AG04449 (cell line): ENCODE measurements around the gene SRF.

ENCODE experiments used
- CTCF ChIA-PET: fragments of 350-600 bp; formaldehyde crosslinking; extraction: SDS; loops from one replicate; lab custom pipeline; 2021; ENCODE audit warnings: antibody characterized with exemption; lab: Yijun Ruan, JAX
- POLR2A ChIA-PET: fragments of 400-600, 350-600 bp; formaldehyde crosslinking; extraction: SDS; loops from one replicate; lab custom pipeline; 2020; ENCODE audit warnings: antibody characterized with exemption, inconsistent platforms; lab: Yijun Ruan, JAX
- DNase-seq: peaks from one replicate; pipeline ENCODE4 v3.0.0-alpha.2; 2010; ENCODE audit warnings: low read depth, low spot score
- H3K4me3 ChIP-seq: 2 replicates; pipeline ENCODE4 v1.5.1; 2011; ENCODE audit warnings: low read depth, mild to moderate bottlenecking, control low read depth, low read length
- CTCF ChIP-seq: IDR thresholded peaks from one replicate; pipeline ENCODE4 v1.5.1; 2011; ENCODE audit warnings: mild to moderate bottlenecking, moderate library complexity, low read length, control low read depth, inconsistent platforms; ENCODE audit not compliant: insufficient read depth; ENCODE audit errors: missing control alignments

The SRF gene

GRCh38 chr6:43146261-43146660 lies 24.8 kb upstream of the SRF start:
- no peak for TF ChIP-seq CTCF
- ChIA-PET POLR2A (no interaction called here), CTCF (interaction anchor here (0.9 to 9.6 kb wide), 8 partner anchors 18 to 245 kb away, joined by 3 to 183 read pairs (median 6); partner anchors contain the start of genes KLC4, MRPL2 and PTK7)
- DNase-seq = no peak
- H3K4me3 ChIP-seq = no peak overlapping the region

- no peak for TF ChIP-seq CTCF
- CTCF ChIA-PET = interaction anchor here (0.9 to 9.6 kb wide), 6 partner anchors 11 to 246 kb away, joined by 3 to 183 read pairs (median 6); partner anchors contain the start of genes CUL7 and PTK7
These were observed 24.1 kb upstream of the SRF start for GRCh38 chr6:43146709-43147688.

GRCh38 chr6:43147691-43148477 lies 23.2 kb upstream of the SRF start:
- POLR2A ChIA-PET = interaction anchor here (0.6 to 0.7 kb wide), 3 partner anchors 57 to 134 kb away, joined by 3 to 5 read pairs (median 3); partner anchors contain the start of gene KLHDC3
- no peak overlapping the region for H3K4me3 ChIP-seq
- TF ChIP-seq CTCF = no peak
- DNase-seq = no peak
- CTCF ChIA-PET = interaction anchor here (0.9 to 9.6 kb wide), 6 partner anchors 10 to 247 kb away, joined by 3 to 183 read pairs (median 6); partner anchors contain the start of genes CUL7 and PTK7

More at GRCh38 chr6:43146709-43147688, 24.1 kb upstream of the SRF start:
- no peak for DNase-seq
- no peak overlapping the region for H3K4me3 ChIP-seq
- POLR2A ChIA-PET = interaction anchor here (0.6 to 0.7 kb wide), 2 partner anchors 56 to 70 kb away, joined by 3 to 5 read pairs; no protein-coding TSS in a partner anchor

GRCh38 chr6:43149265-43149664 lies 21.8 kb upstream of the SRF start:
- DNase-seq = no peak
- TF ChIP-seq CTCF = no peak
- H3K4me3 ChIP-seq = no peak overlapping the region
- ChIA-PET POLR2A (interaction anchor here (0.8 to 1.1 kb wide), 3 partner anchors 24 to 135 kb away, joined by 3 to 10 read pairs (median 4); partner anchors contain the start of gene KLHDC3), CTCF (interaction anchor here (0.7 to 1.1 kb wide), 6 partner anchors 9 to 93 kb away, joined by 3 to 4 read pairs (median 3); partner anchors contain the start of gene PTK7)

GRCh38 chr6:43150051-43150751 lies 20.9 kb upstream of the SRF start:
- CTCF ChIA-PET = interaction anchor here (1.1 kb wide), 1 partner anchor 20 kb away, joined by 4 read pairs; no protein-coding TSS in a partner anchor
- no peak overlapping the region for H3K4me3 ChIP-seq
- POLR2A ChIA-PET = interaction anchor here (0.8 kb wide), 1 partner anchor 75 kb away, joined by 5 read pairs; no protein-coding TSS in a partner anchor
- DNase-seq = no peak
- no peak for TF ChIP-seq CTCF
